HEK293 (cell line): Measurements from ENCODE around the gene SBF1.

ENCODE experiments used
- CTCF ChIA-PET: fragments of 350-600 bp; formaldehyde crosslinking; extraction: SDS; loops from one replicate; lab custom pipeline; 2021; ENCODE audit warnings: antibody characterized with exemption; lab: Yijun Ruan, JAX
- POLR2A ChIA-PET: fragments of 300-600 bp; formaldehyde crosslinking; extraction: SDS; loops from one replicate; lab custom pipeline; 2020; ENCODE audit warnings: antibody characterized with exemption, inconsistent platforms; lab: Yijun Ruan, JAX
- H3K27ac ChIP-seq: fragments of 200-500 bp; sonication (Bioruptor generic); 2 replicates; pipeline ENCODE4 v1.5.1; 2014; ENCODE audit warnings: low read depth, low read length, control low read depth, inconsistent platforms; ENCODE audit errors: extremely low read depth
- H3K36me3 ChIP-seq, 2 experiments: fragments of 200-500 bp in 1 of 2; sonication (Bioruptor generic) in 1 of 2; 1 replicate in 1 of 2; 2 replicates in 1 of 2; pipeline ENCODE4 v1.5.1; 2014 to 2017; ENCODE audit warnings: inconsistent platforms in 2 of 2, low read length in 2 of 2; ENCODE audit not compliant: control insufficient read depth in 2 of 2, insufficient read depth in 1 of 2
- H3K4me1 ChIP-seq: fragments of 200-500 bp; sonication (Bioruptor generic); 2 replicates; pipeline ENCODE4 v1.5.1; 2014; ENCODE audit warnings: mild to moderate bottlenecking, low read length, inconsistent platforms; ENCODE audit not compliant: control insufficient read depth, insufficient read depth
- H3K4me3 ChIP-seq: 2 replicates; pipeline ENCODE4 v1.5.1; 2011; ENCODE audit warnings: low read depth, mild to moderate bottlenecking, control low read depth, low read length, moderate library complexity
- H3K9me3 ChIP-seq: fragments of 200-500 bp; sonication (Bioruptor generic); 2 replicates; pipeline ENCODE4 v1.5.1; 2014; ENCODE audit warnings: low read depth, low read length, inconsistent platforms; ENCODE audit not compliant: control insufficient read depth, insufficient read depth
- BCL11A ChIP-seq: fragments of 450-650 bp; formaldehyde crosslinking; IDR thresholded peaks from 2 replicates; pipeline ENCODE4 v1.5.1; 2016; ENCODE audit warnings: low read depth, missing biosample characterization, missing genetic modification characterization
- EGR2 ChIP-seq: fragments of 450-650 bp; formaldehyde crosslinking; IDR thresholded peaks from 2 replicates; pipeline ENCODE4 v1.5.1; 2016; ENCODE audit warnings: low read depth, missing biosample characterization, missing genetic modification characterization
- GFI1B ChIP-seq: fragments of 450-650 bp; formaldehyde crosslinking; IDR thresholded peaks from 2 replicates; pipeline ENCODE4 v1.5.1; 2016; ENCODE audit warnings: missing biosample characterization, missing genetic modification characterization
- GLIS1 ChIP-seq: fragments of 450-650 bp; formaldehyde crosslinking; IDR thresholded peaks from 2 replicates; pipeline ENCODE4 v1.5.1; 2016; ENCODE audit warnings: missing biosample characterization, missing genetic modification characterization
- KLF8 ChIP-seq: fragments of 450-650 bp; formaldehyde crosslinking; IDR thresholded peaks from 2 replicates; pipeline ENCODE4 v1.5.1; 2016; ENCODE audit warnings: missing biosample characterization, missing genetic modification characterization
- OSR2 ChIP-seq: fragments of 450-650 bp; formaldehyde crosslinking; IDR thresholded peaks from 2 replicates; pipeline ENCODE4 v1.5.1; 2016; ENCODE audit warnings: missing biosample characterization, missing genetic modification characterization
- PRDM2 ChIP-seq: fragments of 450-650 bp; formaldehyde crosslinking; IDR thresholded peaks from 2 replicates; pipeline ENCODE4 v1.5.1; 2016; ENCODE audit warnings: missing biosample characterization, missing genetic modification characterization, borderline replicate concordance
- SCRT1 ChIP-seq: fragments of 450-650 bp; formaldehyde crosslinking; IDR thresholded peaks from 2 replicates; pipeline ENCODE4 v1.5.1; 2016; ENCODE audit warnings: missing biosample characterization, missing genetic modification characterization, borderline replicate concordance
- SP2 ChIP-seq: fragments of 450-650 bp; formaldehyde crosslinking; IDR thresholded peaks from 2 replicates; pipeline ENCODE4 v1.5.1; 2016; ENCODE audit warnings: missing biosample characterization, missing genetic modification characterization
- ZBTB17 ChIP-seq: fragments of 450-650 bp; formaldehyde crosslinking; IDR thresholded peaks from 2 replicates; pipeline ENCODE4 v1.5.1; 2016; ENCODE audit warnings: missing biosample characterization, missing genetic modification characterization
- ZBTB26 ChIP-seq: fragments of 450-650 bp; formaldehyde crosslinking; optimal IDR thresholded peaks from 2 replicates; pipeline ENCODE3; 2016; ENCODE audit warnings: missing biosample characterization, mild to moderate bottlenecking, missing genetic modification characterization
- ZIC2 ChIP-seq: fragments of 450-650 bp; formaldehyde crosslinking; IDR thresholded peaks from 2 replicates; pipeline ENCODE4 v1.5.1; 2016; ENCODE audit warnings: missing biosample characterization, missing genetic modification characterization
- ZNF114 ChIP-seq: fragments of 450-650 bp; formaldehyde crosslinking; IDR thresholded peaks from 2 replicates; pipeline ENCODE4 v1.5.0; 2017; ENCODE audit warnings: missing biosample characterization, missing genetic modification characterization
- ZNF146 ChIP-seq: fragments of 450-650 bp; formaldehyde crosslinking; IDR thresholded peaks from 2 replicates; pipeline ENCODE4 v1.5.1; 2016; ENCODE audit warnings: missing biosample characterization, missing genetic modification characterization
- ZNF148 ChIP-seq: fragments of 450-650 bp; formaldehyde crosslinking; IDR thresholded peaks from 2 replicates; pipeline ENCODE4 v1.5.0; 2017; ENCODE audit warnings: missing biosample characterization, missing genetic modification characterization, borderline replicate concordance
- ZNF16 ChIP-seq: fragments of 450-650 bp; formaldehyde crosslinking; IDR thresholded peaks from 2 replicates; pipeline ENCODE4 v1.5.1; 2016; ENCODE audit warnings: low read depth, missing biosample characterization, missing genetic modification characterization
- ZNF202 ChIP-seq: fragments of 450-650 bp; formaldehyde crosslinking; IDR thresholded peaks from 2 replicates; pipeline ENCODE4 v1.5.1; 2016; ENCODE audit warnings: missing biosample characterization, missing genetic modification characterization, borderline replicate concordance
- ZNF302 ChIP-seq: fragments of 450-650 bp; formaldehyde crosslinking; IDR thresholded peaks from 2 replicates; pipeline ENCODE4 v1.5.1; 2016; ENCODE audit warnings: missing biosample characterization, missing genetic modification characterization, low read depth
- ZNF37A ChIP-seq: fragments of 450-650 bp; IDR thresholded peaks from 2 replicates; pipeline ENCODE4 v1.5.1; 2018; ENCODE audit warnings: missing biosample characterization, missing genetic modification characterization
- ZNF76 ChIP-seq: fragments of 450-650 bp; formaldehyde crosslinking; IDR thresholded peaks from 2 replicates; pipeline ENCODE4; 2016; ENCODE audit warnings: low read depth, missing biosample characterization, missing genetic modification characterization, borderline replicate concordance
- ZSCAN16 ChIP-seq: fragments of 450-650 bp; formaldehyde crosslinking; IDR thresholded peaks from 2 replicates; pipeline ENCODE4 v1.5.1; 2016; ENCODE audit warnings: missing biosample characterization, missing genetic modification characterization
- ZSCAN23 ChIP-seq: fragments of 450-650 bp; formaldehyde crosslinking; IDR thresholded peaks from 2 replicates; pipeline ENCODE4 v1.5.1; 2016; ENCODE audit warnings: missing biosample characterization, missing genetic modification characterization
- TF ChIP-seq, protein P1 (sequence below): fragments of 450-650 bp; formaldehyde crosslinking; IDR thresholded peaks from 2 replicates; pipeline ENCODE4 v1.5.1; 2016; ENCODE audit warnings: missing biosample characterization, missing genetic modification characterization

Gene SBF1

DNA sequence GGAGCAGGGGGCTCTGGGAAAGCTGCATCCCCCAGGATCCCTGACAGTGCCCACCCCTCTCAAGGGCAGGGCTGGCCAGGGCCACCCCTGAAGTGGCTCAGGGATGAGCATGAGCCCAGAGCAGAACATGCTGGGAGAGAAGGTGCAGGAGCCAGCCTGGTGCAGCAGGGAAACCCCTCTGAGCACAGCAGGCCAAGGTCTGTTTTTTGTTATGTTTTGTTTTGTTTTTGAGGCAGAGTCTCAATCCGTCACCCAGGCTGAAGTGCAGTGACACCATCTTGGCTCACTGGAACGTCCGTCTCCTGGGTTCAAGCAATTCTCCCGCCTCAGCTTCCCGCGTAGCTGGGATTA lies 792 bp upstream of the SBF1 start:
- H3K4me3 ChIP-seq: no peak overlapping the region
- H3K4me1 ChIP-seq: peaks cover 17% of the 10 kb centered on the region
- peaks cover 4 to 31% of the 10 kb centered on the region in 2 experiments; a peak in 2 of 3 replicates for H3K36me3 ChIP-seq
- CTCF ChIA-PET: no interaction called here
- peak overlapping the region; percentile 87; the same call in 1 of the 2 replicates for H3K27ac ChIP-seq
- POLR2A ChIA-PET: interaction anchor here (0.9 to 1.2 kb wide), 4 partner anchors 21 to 50 kb away, joined by 3 read pairs; partner anchors contain the start of genes LMF2, NCAPH2 and SCO2
- peak; percentile 88 for TF ChIP-seq ZIC2
- TF ChIP-seq ZBTB17 (tag by site-specific recombination): peak; percentile 49; the same call in 1 of the 2 replicates
- TF ChIP-seq ZNF76: no peak
- no peak for TF ChIP-seq GFI1B (tag by site-specific recombination)
- no peak for TF ChIP-seq BCL11A (tag by site-specific recombination)
- no peak for TF ChIP-seq ZNF202 (tag by site-specific recombination)
- TF ChIP-seq KLF8 (tag by site-specific recombination): no peak
- no peak for TF ChIP-seq GLIS1 (tag by site-specific recombination)
- TF ChIP-seq ZSCAN16 (tag by site-specific recombination): no peak
- H3K9me3 ChIP-seq: no peaks in the 10 kb centered on the region

- H3K4me1 ChIP-seq: peaks cover 27% of the 10 kb centered on the region
- peak overlapping the region; percentile 87 for H3K27ac ChIP-seq
- CTCF ChIA-PET: interaction anchor here (0.7 to 2.7 kb wide), 7 partner anchors 20 to 90 kb away, joined by 3 to 24 read pairs (median 4); partner anchors contain the start of gene SCO2
- H3K9me3 ChIP-seq: no peaks in the 10 kb centered on the region
- H3K36me3 ChIP-seq: peaks cover 4 to 34% of the 10 kb centered on the region in 2 experiments; a peak in 2 of 3 replicates
- POLR2A ChIA-PET: interaction anchor here (1.0 to 2.3 kb wide), 8 partner anchors 14 to 89 kb away, joined by 3 to 12 read pairs (median 6); partner anchors contain the start of genes LMF2, NCAPH2, SCO2 and SYCE3
- H3K4me3 ChIP-seq: peak overlapping the region; percentile 76
- TF ChIP-seq SCRT1 (no peak), PRDM2 (no peak), EGR2 (tag by site-specific recombination) (peak; percentile 55; the same call in 1 of the 2 replicates), ZNF37A (no peak), ZNF146 (tag by site-specific recombination) (no peak), SP2 (tag by site-specific recombination) (peak; percentile 64), ZSCAN23 (no peak), ZNF302 (tag by site-specific recombination) (no peak), OSR2 (tag by site-specific recombination) (0 out of 2 replicates have a peak, but pooled peaks have one; percentile 18), ZNF148 (tag by site-specific recombination) (no peak), ZNF16 (tag by site-specific recombination) (no peak), ZNF114 (no peak), ZNF76 (peak; percentile 57; the same call in 1 of the 2 replicates), ZBTB26 (peak; percentile 76)
- TF ChIP-seq, protein P1, sequence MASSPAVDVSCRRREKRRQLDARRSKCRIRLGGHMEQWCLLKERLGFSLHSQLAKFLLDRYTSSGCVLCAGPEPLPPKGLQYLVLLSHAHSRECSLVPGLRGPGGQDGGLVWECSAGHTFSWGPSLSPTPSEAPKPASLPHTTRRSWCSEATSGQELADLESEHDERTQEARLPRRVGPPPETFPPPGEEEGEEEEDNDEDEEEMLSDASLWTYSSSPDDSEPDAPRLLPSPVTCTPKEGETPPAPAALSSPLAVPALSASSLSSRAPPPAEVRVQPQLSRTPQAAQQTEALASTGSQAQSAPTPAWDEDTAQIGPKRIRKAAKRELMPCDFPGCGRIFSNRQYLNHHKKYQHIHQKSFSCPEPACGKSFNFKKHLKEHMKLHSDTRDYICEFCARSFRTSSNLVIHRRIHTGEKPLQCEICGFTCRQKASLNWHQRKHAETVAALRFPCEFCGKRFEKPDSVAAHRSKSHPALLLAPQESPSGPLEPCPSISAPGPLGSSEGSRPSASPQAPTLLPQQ (tag by site-specific recombination): 0 out of 2 replicates have a peak, but pooled peaks have one; percentile 57
Observed at GRCh38 chr22:50473855-50474671, 772 bp downstream of the SBF1 start.
